CD4-positive, alpha-beta T cell treated with Interleukin-2 at 100 ng/mL for 4 hours (primary cell): ENCODE results near the gene RBM11.
A peak's percentile ranks its signal among the peaks of the same experiment; 100 is the strongest.
"Not testable (repeated sequence)": the region's sequence is repeated elsewhere in the genome, so short reads cannot be mapped to it uniquely, and the experiment has no call there.

ENCODE experiments used
- DNase-seq: peaks from one replicate; pipeline ENCODE4 v3.0.0-alpha.2; 2020; ENCODE audit warnings: low spot score

Gene RBM11

GRCh38 chr21:14215971-14216641 lies at the start of gene RBM11:
RBM11 (plus strand) TSS chr21:14216157; CDS start chr21:14216187, 30 bp downstream.
- DNase-seq, result peak; percentile 61

- DNase-seq, result not testable (repeated sequence)
Observed at GRCh38 chr21:14166463-14167223, 49.3 kb upstream of the RBM11 start.

DNA sequence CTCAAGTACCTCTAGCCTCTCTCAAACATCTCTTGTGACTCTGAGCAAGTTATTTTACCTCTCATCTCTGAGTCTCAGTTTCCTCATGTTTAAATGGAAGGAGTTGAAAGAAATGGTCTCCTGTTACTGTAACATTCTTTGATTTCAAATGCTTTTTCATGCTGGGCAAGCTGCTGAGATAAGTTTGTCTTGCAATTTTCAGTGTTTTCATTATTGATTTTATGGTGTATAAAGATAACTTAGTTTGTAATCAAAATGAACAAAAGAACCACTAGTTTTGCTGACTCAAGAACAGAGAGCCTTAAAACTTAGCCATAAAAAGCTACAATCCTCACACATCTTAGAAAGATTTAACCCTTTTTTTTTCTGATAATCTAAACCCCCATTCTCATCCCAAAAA lies 9.7 kb upstream of the RBM11 start:
- no peak for DNase-seq

DNA sequence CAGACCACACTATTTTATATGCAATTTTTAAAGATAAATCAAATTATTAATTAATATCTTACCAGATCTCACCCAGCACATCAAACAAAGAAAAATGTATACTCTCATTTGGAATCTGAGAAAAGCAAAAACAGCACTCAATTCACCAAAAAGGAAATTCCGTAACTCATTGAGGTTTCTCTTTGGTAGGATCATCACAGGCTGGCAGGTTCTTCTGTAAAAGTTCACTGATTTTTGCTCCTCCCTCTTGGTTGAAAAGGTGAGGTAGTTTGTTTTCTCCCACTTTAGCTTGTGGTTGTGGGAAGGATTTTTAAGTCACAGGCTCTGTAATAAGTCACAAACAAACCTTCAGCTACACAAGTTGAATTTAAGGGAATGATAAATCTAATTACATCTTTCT lies 5.2 kb upstream of the RBM11 start, which contains the start of gene LIPI:
Gene LIPI (minus strand): TSS at position 218 of the 400 bp plus-strand sequence. CDS start 110 bp downstream, at position 108.
- no peak for DNase-seq

DNA sequence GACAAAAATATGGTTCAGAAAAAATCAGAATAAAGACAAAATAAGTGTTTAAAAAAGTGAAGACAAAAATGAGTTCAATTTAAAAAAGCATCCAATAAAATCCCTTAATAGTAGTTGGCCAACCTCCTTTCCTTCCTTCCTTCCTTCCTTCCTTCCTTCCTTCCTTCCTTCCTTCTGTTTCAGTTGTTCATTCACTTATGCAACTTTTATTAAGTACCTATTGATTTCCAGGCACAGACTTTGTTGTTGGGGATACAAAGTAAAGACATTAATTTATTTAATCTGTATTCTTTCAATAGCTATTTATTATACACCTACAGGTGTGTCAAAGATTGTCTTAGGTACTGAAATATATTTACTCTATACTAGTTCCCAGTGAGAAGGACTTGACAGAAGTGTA lies 2.8 kb upstream of the RBM11 start:
- no peak for DNase-seq

DNA sequence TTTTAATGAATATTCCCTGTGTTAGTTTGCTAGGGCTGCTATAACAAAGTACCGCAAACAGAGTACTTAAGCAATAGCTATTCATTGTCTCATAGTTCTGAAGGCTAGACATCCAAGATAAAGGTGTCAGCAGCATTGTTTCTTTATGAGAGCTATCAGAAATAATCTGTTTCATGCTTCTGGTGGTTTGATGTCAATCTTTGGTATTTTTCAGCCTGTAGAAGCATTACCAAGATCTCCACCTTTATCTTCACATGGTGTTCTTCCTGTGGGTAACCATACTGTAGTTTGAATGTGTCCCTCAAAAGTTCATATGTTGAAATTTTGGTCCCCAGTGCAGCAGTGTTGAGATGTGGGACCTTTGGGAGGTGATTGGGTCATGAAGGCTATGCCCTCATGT lies 7.4 kb downstream of the RBM11 start:
- DNase-seq, result no peak

GRCh38 chr21:14229399-14229798 lies 13.4 kb downstream of the RBM11 start:
- DNase-seq, result no peak

GRCh38 chr21:14235101-14235500 lies 19.1 kb downstream of the RBM11 start:
- DNase-seq, result no peak

- DNase-seq, result no peak
Observed at GRCh38 chr21:14236180-14236579, 20.2 kb downstream of the RBM11 start.

- DNase-seq, result no peak
Observed at GRCh38 chr21:14239281-14239680, 23.3 kb downstream of the RBM11 start.

GRCh38 chr21:14241297-14241696 lies 25.3 kb downstream of the RBM11 start:
- DNase-seq, result no peak

- no peak for DNase-seq
Observed at GRCh38 chr21:14243461-14243860, 27.5 kb downstream of the RBM11 start.

- DNase-seq, result no peak
Observed at GRCh38 chr21:14243874-14244273, 27.9 kb downstream of the RBM11 start.

DNA sequence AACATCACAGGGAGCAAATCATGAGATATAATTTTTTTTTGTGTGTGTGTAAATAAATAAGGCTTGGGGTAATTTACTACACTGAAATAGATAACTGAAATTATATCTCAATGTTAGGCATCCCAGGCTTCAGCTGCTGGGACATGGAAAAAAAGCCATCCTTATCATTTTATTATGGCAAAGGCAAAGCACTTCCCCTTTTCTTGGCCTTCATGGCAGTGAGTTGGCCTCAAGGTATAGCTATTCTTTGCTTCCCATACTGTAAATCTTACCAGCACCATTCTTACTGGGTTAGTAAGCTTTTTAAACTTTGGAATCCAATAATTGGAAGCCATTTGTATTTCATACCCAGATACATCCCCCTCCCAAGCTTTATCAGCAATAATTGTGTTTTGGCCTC lies 29.0 kb downstream of the RBM11 start:
- DNase-seq, result no peak

GRCh38 chr21:14245711-14246110 lies 29.8 kb downstream of the RBM11 start:
- DNase-seq, result no peak

DNA sequence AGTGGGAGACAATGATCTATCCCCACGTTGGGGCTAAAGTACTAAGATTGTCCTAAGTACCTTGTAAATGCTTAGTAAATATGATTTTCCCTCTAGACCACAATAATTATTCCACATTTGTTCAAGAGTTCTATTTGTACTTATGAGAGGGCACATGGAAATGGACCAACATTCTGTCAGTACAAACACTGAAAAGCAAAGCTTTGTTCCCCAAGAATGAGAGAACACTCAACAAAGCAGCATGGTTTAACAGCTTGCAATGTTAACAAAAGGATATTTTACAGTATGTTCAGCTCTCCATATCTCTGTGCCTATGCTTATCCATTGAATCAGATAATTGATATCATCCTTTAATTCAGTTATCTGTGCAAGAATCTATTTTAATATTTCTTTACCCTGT lies 35.4 kb downstream of the RBM11 start:
- DNase-seq, result no peak

GRCh38 chr21:14259747-14260146 lies 43.8 kb downstream of the RBM11 start:
- peak; percentile 30 for DNase-seq

DNA sequence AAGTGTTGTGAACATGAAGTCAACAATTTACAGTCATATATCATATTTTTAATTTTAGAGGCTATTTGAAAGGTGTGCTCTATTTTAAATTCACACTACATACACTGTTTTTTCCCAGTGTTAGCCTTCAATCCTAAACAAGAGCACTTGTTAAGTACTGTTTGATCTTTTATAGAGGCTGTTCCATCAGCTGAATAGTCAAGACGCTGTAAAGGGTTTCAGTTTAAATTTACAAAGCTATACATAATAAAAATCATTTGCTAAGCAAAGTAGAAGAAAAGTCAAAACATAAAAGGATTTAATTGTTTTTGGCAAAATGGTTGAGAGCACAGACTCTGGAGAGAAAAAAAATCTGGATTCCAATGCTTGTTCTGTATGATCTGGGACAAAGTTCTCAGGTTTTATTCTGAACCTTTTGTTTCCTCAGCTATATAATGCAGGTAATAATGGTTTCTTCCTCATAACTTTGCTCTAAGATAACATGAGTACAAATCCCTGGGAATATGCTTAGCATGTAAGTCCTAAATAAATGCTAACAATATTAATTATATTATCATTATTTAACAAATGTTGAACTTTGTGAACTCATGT lies 44.3 kb downstream of the RBM11 start:
- DNase-seq, result no peak

GRCh38 chr21:14262039-14262438 lies 46.1 kb downstream of the RBM11 start:
- no peak for DNase-seq

GRCh38 chr21:14263879-14264278 lies 47.9 kb downstream of the RBM11 start:
- DNase-seq, result no peak

DNA sequence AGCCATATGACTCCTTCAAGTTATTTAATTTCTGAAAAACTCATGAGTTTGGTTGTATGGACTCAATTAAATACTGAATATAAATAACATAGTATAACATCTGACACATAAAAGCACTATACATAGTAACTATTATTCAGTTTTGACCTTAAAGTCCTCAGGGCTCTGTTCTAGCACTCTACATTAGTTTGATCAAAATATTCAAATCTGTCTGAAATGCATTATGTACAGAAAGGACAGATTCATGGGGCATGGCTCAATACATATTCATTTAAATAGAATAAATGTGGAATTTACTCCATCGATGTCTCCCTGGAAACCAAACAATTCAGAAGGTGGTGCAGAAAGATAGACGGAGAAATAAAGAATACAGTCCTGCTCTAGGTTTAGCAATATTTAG lies 49.1 kb downstream of the RBM11 start:
- DNase-seq, result no peak

- DNase-seq, result no peak
Observed at GRCh38 chr21:14267076-14267475, 51.1 kb downstream of the RBM11 start.

DNA sequence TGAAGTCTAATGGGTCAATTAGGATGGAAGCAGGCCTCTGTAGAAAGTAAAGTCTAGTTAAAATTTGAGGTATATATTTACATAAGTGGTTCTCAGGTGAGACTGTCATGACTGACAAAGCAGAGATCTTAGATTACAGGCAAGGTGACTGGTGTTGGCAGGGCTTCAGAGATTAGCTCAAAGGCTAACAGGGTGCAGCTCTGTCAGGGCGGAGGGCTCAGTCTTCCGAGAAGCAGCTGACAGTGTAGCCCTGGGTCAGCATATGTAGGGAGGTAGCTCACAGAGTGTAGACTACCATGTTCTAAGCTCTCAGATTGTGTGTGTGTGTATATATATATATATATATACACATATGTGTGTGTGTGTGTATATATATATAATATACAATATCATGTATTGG lies 54.7 kb downstream of the RBM11 start:
- DNase-seq, result no peak
